Measurements from ENCODE around the gene KRT5. TPM values are rescaled to one million over a fixed set of nuclear protein-coding genes. Genes with fewer than 3 reads are reported as not detected.
"Not testable (repeated sequence)": the region's sequence is repeated elsewhere in the genome, so short reads cannot be mapped to it uniquely, and the experiment has no call there.

The KRT5 gene
- total RNA-seq, 1 experiment from 2014 or later: 1.4 TPM

- DNase-seq (ENCODE audit: low spot score): peak; percentile 34
These were observed 24.8 kb downstream of the KRT5 start for GRCh38 chr12:52495389-52495788.

- DNase-seq (ENCODE audit: low spot score): no peak
These were observed 25.7 kb downstream of the KRT5 start for GRCh38 chr12:52494518-52494917.

GRCh38 chr12:52494100-52494499 lies 26.1 kb downstream of the KRT5 start:
- DNase-seq (ENCODE audit: low spot score): no peak

GRCh38 chr12:52493172-52493571 lies 27.0 kb downstream of the KRT5 start, which contains the start of gene KRT6A:
Gene KRT6A (minus strand): TSS chr12:52493257. CDS start chr12:52493188, 69 bp downstream.
- no peak for DNase-seq (ENCODE audit: low spot score)

- DNase-seq (ENCODE audit: low spot score): not testable (repeated sequence)
These were observed 27.8 kb downstream of the KRT5 start for GRCh38 chr12:52492405-52492804.

GRCh38 chr12:52491495-52491894 lies 28.7 kb downstream of the KRT5 start:
- DNase-seq (ENCODE audit: low spot score): not testable (repeated sequence)

- DNase-seq (ENCODE audit: low spot score): no peak
These were observed 31.5 kb downstream of the KRT5 start for GRCh38 chr12:52488736-52489135.

- DNase-seq (ENCODE audit: low spot score): not testable (repeated sequence)
These were observed 32.3 kb downstream of the KRT5 start for GRCh38 chr12:52487744-52488443.

- DNase-seq (ENCODE audit: low spot score): no peak
These were observed 33.0 kb downstream of the KRT5 start for GRCh38 chr12:52487211-52487610.

GRCh38 chr12:52486166-52487105 lies 33.8 kb downstream of the KRT5 start:
- DNase-seq (ENCODE audit: low spot score): no peak

- DNase-seq (ENCODE audit: low spot score): no peak
These were observed 40.1 kb downstream of the KRT5 start for GRCh38 chr12:52480073-52480472.

GRCh38 chr12:52477651-52478050 lies 42.5 kb downstream of the KRT5 start:
- no peak for DNase-seq (ENCODE audit: low spot score)

GRCh38 chr12:52474212-52474611 lies 46.0 kb downstream of the KRT5 start:
- no peak for DNase-seq (ENCODE audit: low spot score)

GRCh38 chr12:52473768-52474167 lies 46.4 kb downstream of the KRT5 start, which contains the start of gene KRT6C:
Gene KRT6C (minus strand): TSS chr12:52473805. CDS start chr12:52473737, 68 bp downstream.
- DNase-seq (ENCODE audit: low spot score): no peak

- DNase-seq (ENCODE audit: low spot score): no peak
These were observed 50.3 kb downstream of the KRT5 start for GRCh38 chr12:52469853-52470252.

GRCh38 chr12:52464897-52465296 lies 55.3 kb downstream of the KRT5 start:
- no peak for DNase-seq (ENCODE audit: low spot score)

Other genes with a start within 250 kb of the KRT5 start
- gene KRT86, start 245.7 kb downstream of the KRT5 start, total RNA-seq (2014; rRNA removed; shearing (Covaris generic)): 1.5 and 1.6 TPM in 2 replicates
- 59.0 and 66.4 TPM in 2 replicates for gene KRT81, start 228.9 kb downstream of the KRT5 start, total RNA-seq (2014; rRNA removed; shearing (Covaris generic))
- gene KRT83, start 199.0 kb downstream of the KRT5 start, total RNA-seq (2014; rRNA removed; shearing (Covaris generic)): 0.05 and 0.41 TPM in 2 replicates
- gene KRT85, start 152.9 kb downstream of the KRT5 start, total RNA-seq (2014; rRNA removed; shearing (Covaris generic)): 0.05 TPM in 1 of 2 replicates, not detected in the other
- not detected in 2 replicates for gene KRT84, start 134.7 kb downstream of the KRT5 start, total RNA-seq (2014; rRNA removed; shearing (Covaris generic))
- not detected in 2 replicates for gene KRT82, start 114.1 kb downstream of the KRT5 start, total RNA-seq (2014; rRNA removed; shearing (Covaris generic))
- 0.07 TPM in 1 of 2 replicates, not detected in the other for gene KRT75, start 86.0 kb downstream of the KRT5 start, total RNA-seq (2014; rRNA removed; shearing (Covaris generic))
- not detected in 2 replicates for gene KRT6B, start 68.2 kb downstream of the KRT5 start, total RNA-seq (2014; rRNA removed; shearing (Covaris generic))
- not detected in 2 replicates for gene KRT6C, start 46.6 kb downstream of the KRT5 start, total RNA-seq (2014; rRNA removed; shearing (Covaris generic))
- not detected in 2 replicates for gene KRT6A, start 27.1 kb downstream of the KRT5 start, total RNA-seq (2014; rRNA removed; shearing (Covaris generic))
- gene KRT71, start 32.8 kb upstream of the KRT5 start, total RNA-seq (2014; rRNA removed; shearing (Covaris generic)): not detected in 2 replicates
- gene KRT74, start 53.4 kb upstream of the KRT5 start, total RNA-seq (2014; rRNA removed; shearing (Covaris generic)): 0.43 TPM in 1 of 2 replicates, not detected in the other
- gene KRT72, start 81.1 kb upstream of the KRT5 start, total RNA-seq (2014; rRNA removed; shearing (Covaris generic)): not detected in 2 replicates
- gene KRT73, start 98.2 kb upstream of the KRT5 start, total RNA-seq (2014; rRNA removed; shearing (Covaris generic)): not detected in 2 replicates
- not detected in 2 replicates for gene KRT2, start 131.8 kb upstream of the KRT5 start, total RNA-seq (2014; rRNA removed; shearing (Covaris generic))
- not detected in 2 replicates for gene KRT1, start 160.0 kb upstream of the KRT5 start, total RNA-seq (2014; rRNA removed; shearing (Covaris generic))
- not detected in 2 replicates for gene KRT77, start 183.1 kb upstream of the KRT5 start, total RNA-seq (2014; rRNA removed; shearing (Covaris generic))

Measured in A172 (cell line).